IPS-NIHi7 (cell line): ENCODE measurements around the gene TRIM58.

Source experiments
- DNase-seq: peaks from one replicate; pipeline ENCODE4 v3.0.0; 2012; ENCODE audit warnings: mixed read lengths; ENCODE audit errors: extremely low spot score

TRIM58 gene

GRCh38 chr1:247884797-247885413 lies 27.9 kb downstream of the TRIM58 start:
- no peak for DNase-seq

- no peak for DNase-seq
These were observed 38.2 kb downstream of the TRIM58 start, which contains the start of gene OR2W3 for GRCh38 chr1:247895163-247895637. Gene OR2W3, plus strand, starts transcription at chr1:247895587. Its CDS starts 0 bp downstream, at chr1:247895587.

GRCh38 chr1:247895976-247896375 lies 39.0 kb downstream of the TRIM58 start:
- DNase-seq: no peak

GRCh38 chr1:247904122-247904521 lies 47.1 kb downstream of the TRIM58 start:
- DNase-seq: no peak

GRCh38 chr1:247905181-247905580 lies 48.2 kb downstream of the TRIM58 start:
- DNase-seq: no peak

GRCh38 chr1:247905910-247906503 lies 49.0 kb downstream of the TRIM58 start:
- DNase-seq: no peak

- no peak for DNase-seq
These were observed 49.6 kb downstream of the TRIM58 start for GRCh38 chr1:247906504-247907047.

GRCh38 chr1:247908766-247909165 lies 51.8 kb downstream of the TRIM58 start:
- no peak for DNase-seq

GRCh38 chr1:247913786-247914185 lies 56.8 kb downstream of the TRIM58 start:
- DNase-seq: no peak

- no peak for DNase-seq
These were observed 58.1 kb downstream of the TRIM58 start for GRCh38 chr1:247914941-247915662.

- no peak for DNase-seq
These were observed 63.0 kb downstream of the TRIM58 start, which contains the start of gene OR2T8 for GRCh38 chr1:247919952-247920351. Gene OR2T8, plus strand, starts transcription at chr1:247920252. Its CDS starts 766 bp downstream, at chr1:247921018.

GRCh38 chr1:247923941-247924340 lies 67.0 kb downstream of the TRIM58 start:
- no peak for DNase-seq

GRCh38 chr1:247924868-247925267 lies 67.9 kb downstream of the TRIM58 start, which contains the start of gene OR2AJ1:
Gene OR2AJ1, plus strand, starts transcription at chr1:247924889. Its CDS starts 8,880 bp downstream, at chr1:247933769.
- no peak for DNase-seq
